Fibroblast of lung (primary cell): ENCODE measurements around the gene GPR50. TPM values are rescaled to one million over a fixed set of nuclear protein-coding genes. Genes with fewer than 3 reads are reported as not detected.

Experiments used
- DNase-seq, 2 donors: peaks; one replicate each; pipeline versions ENCODE4 v3.0.0 to v3.0.0-alpha.2; 2010; ENCODE audit warnings: low read depth in 2 of 2
- H2AFZ ChIP-seq: 2 replicates; pipeline ENCODE4 v1.5.1; 2012; ENCODE audit warnings: low read length, control low read depth, inconsistent platforms
- H3K27ac ChIP-seq: 2 replicates; pipeline ENCODE4 v1.5.1; 2011; ENCODE audit warnings: low read length, control low read depth; ENCODE audit not compliant: insufficient read depth
- H3K27me3 ChIP-seq: 2 replicates; pipeline ENCODE4 v1.5.1; 2011; ENCODE audit warnings: mild to moderate bottlenecking, low read length; ENCODE audit not compliant: control insufficient read depth, insufficient read depth
- H3K36me3 ChIP-seq: 2 replicates; pipeline ENCODE4 v1.5.1; 2011; ENCODE audit warnings: low read length; ENCODE audit not compliant: control insufficient read depth, insufficient read depth
- H3K4me1 ChIP-seq: 2 replicates; pipeline ENCODE4 v1.5.1; 2011; ENCODE audit warnings: low read length; ENCODE audit not compliant: control insufficient read depth, insufficient read depth; ENCODE audit errors: extremely low read depth
- H3K4me2 ChIP-seq: 2 replicates; pipeline ENCODE4 v1.5.1; 2011; ENCODE audit warnings: low read length, control low read depth; ENCODE audit not compliant: insufficient read depth; ENCODE audit errors: extremely low read depth
- H3K4me3 ChIP-seq, 4 experiments: fragments of 200-600 bp in 1 of 4; sonication (generic) in 1 of 4; replicated peaks in 1 of 4; 2 replicates each; pipeline ENCODE4 v1.5.1; 2011 to 2016; ENCODE audit warnings: low read length in 4 of 4, low read depth in 3 of 4, mild to moderate bottlenecking in 3 of 4, control low read depth in 2 of 4, inconsistent platforms in 1 of 4, mixed read lengths in 1 of 4; ENCODE audit not compliant: insufficient read depth in 1 of 4; ENCODE audit errors: control extremely low read depth in 1 of 4
- H3K79me2 ChIP-seq: 2 replicates; pipeline ENCODE4 v1.5.1; 2012; ENCODE audit warnings: mild to moderate bottlenecking, low read length, inconsistent platforms; ENCODE audit not compliant: control insufficient read depth, insufficient read depth
- H3K9ac ChIP-seq: 2 replicates; pipeline ENCODE4 v1.5.1; 2011; ENCODE audit warnings: mild to moderate bottlenecking, low read length, control low read depth; ENCODE audit not compliant: insufficient read depth
- H3K9me3 ChIP-seq: 2 replicates; pipeline ENCODE4 v1.5.1; 2012; ENCODE audit warnings: low read depth, low read length; ENCODE audit not compliant: control insufficient read depth, insufficient read depth
- H4K20me1 ChIP-seq: 2 replicates; pipeline ENCODE4 v1.5.1; 2011; ENCODE audit warnings: low read length; ENCODE audit not compliant: control insufficient read depth, insufficient read depth; ENCODE audit errors: extremely low read depth
- CTCF ChIP-seq, 2 donors: IDR thresholded peaks in 1 of 2; conservative IDR thresholded peaks in 1 of 2; 1 replicate in 1 of 2; 2 replicates in 1 of 2; pipeline ENCODE4 v1.5.1; 2011 to 2012; ENCODE audit warnings: low read length in 2 of 2, control low read depth in 1 of 2, inconsistent platforms in 1 of 2, low read depth in 1 of 2, mild to moderate bottlenecking in 1 of 2
- EZH2 ChIP-seq: IDR thresholded peaks from 2 replicates; pipeline ENCODE4 v1.5.1; 2012; ENCODE audit warnings: low read length, control low read depth, mild to moderate bottlenecking; ENCODE audit errors: missing control alignments
- polyA plus RNA-seq, 2 donors: library from polyadenylated mRNA; depleted of rRNA in 1 of 2; stranded (reverse) in 1 of 2; unstranded in 1 of 2; fragments of >200 nt; gene quantifications; 2 replicates each; pipeline ENCODE4 v1.2.1, GENCODE V29; 2011 to 2012; ENCODE audit warnings: missing spikeins in 1 of 2
- total RNA-seq: library from RNA; depleted of rRNA; stranded (reverse); fragments of >200 nt; gene quantifications from 2 replicates; pipeline ENCODE4 v1.2.1, GENCODE V29; 2014

GPR50 gene
- total and polyA plus RNA-seq, 2 donors (not counting 1 experiment from before 2014, with no cell fraction given): not detected

- H3K4me2 ChIP-seq: no peak overlapping the region
- no peak overlapping the region for H3K4me3 ChIP-seq
- TF ChIP-seq CTCF (conservative IDR thresholded peaks at IDR 0.05 in 1 of 2, IDR thresholded peaks at IDR 0.05 in 1 of 2; ENCODE audit: low read depth in 1 of 2, low read length in 2 of 2) (no peak), EZH2 (no peak)
- no peak overlapping the region for H2AFZ ChIP-seq
- no peaks in the 10 kb centered on the region for H3K9me3 ChIP-seq
- H3K9ac ChIP-seq: no peak overlapping the region
- H3K36me3 ChIP-seq: no peaks in the 10 kb centered on the region
- no peaks in the 10 kb centered on the region for H3K4me1 ChIP-seq
- no peaks in the 10 kb centered on the region for H3K79me2 ChIP-seq
- no peak for DNase-seq
- no peaks in the 10 kb centered on the region for H3K27me3 ChIP-seq
- no peaks in the 10 kb centered on the region for H4K20me1 ChIP-seq
- no peak overlapping the region for H3K27ac ChIP-seq
Measured at GRCh38 chrX:151227627-151228026, 51.2 kb downstream of the GPR50 start.

GRCh38 chrX:151228935-151229334 lies 52.6 kb downstream of the GPR50 start:
- Histone ChIP-seq H3K36me3 (no peaks in the 10 kb centered on the region), H3K4me3 (no peak overlapping the region), H4K20me1 (no peaks in the 10 kb centered on the region), H3K4me2 (no peak overlapping the region), H3K9ac (no peak overlapping the region), H3K9me3 (no peaks in the 10 kb centered on the region), H3K79me2 (no peaks in the 10 kb centered on the region), H2AFZ (no peak overlapping the region), H3K4me1 (no peaks in the 10 kb centered on the region), H3K27ac (no peak overlapping the region), H3K27me3 (no peaks in the 10 kb centered on the region)
- no peak for DNase-seq
- no peak for TF ChIP-seq EZH2
- no peak for TF ChIP-seq CTCF (conservative IDR thresholded peaks at IDR 0.05 in 1 of 2, IDR thresholded peaks at IDR 0.05 in 1 of 2; ENCODE audit: low read depth in 1 of 2, low read length in 2 of 2)

Other genes starting within 250 kb of the GPR50 start
- 5.4 and 8.8 TPM in 2 replicates for gene HMGB3, start 193.2 kb upstream of the GPR50 start, total RNA-seq
- gene HMGB3, start 193.2 kb upstream of the GPR50 start, polyA plus RNA-seq: 14.5 and 33.7 TPM in 2 replicates
- 39.3 and 40.1 TPM in 2 replicates for gene VMA21, start 220.6 kb downstream of the GPR50 start, total RNA-seq
- gene VMA21, start 220.6 kb downstream of the GPR50 start, polyA plus RNA-seq: 31.7 and 36.6 TPM in 2 replicates